OCI-LY1 (cell line): ENCODE results near the gene SLC25A13.

Experiments used
- H2AFZ ChIP-seq: fragments of 200-600 bp; sonication (generic), shearing (Covaris generic); 2 replicates; pipeline ENCODE4 v1.6.0; 2014; ENCODE audit warnings: antibody characterized with exemption, mild to moderate bottlenecking, low read length
- H3F3A ChIP-seq: fragments of 200-600 bp; sonication (generic), shearing (Covaris generic); 2 replicates; pipeline ENCODE4 v1.6.0; 2014; ENCODE audit warnings: mild to moderate bottlenecking, antibody characterized with exemption, low read length, moderate library complexity; ENCODE audit not compliant: insufficient read depth
- H3K27ac ChIP-seq: fragments of 200-600 bp; sonication (generic); 2 replicates; pipeline ENCODE4 v1.5.1; 2014; ENCODE audit warnings: low read length, mixed run types, mild to moderate bottlenecking, low read depth; ENCODE audit not compliant: poor library complexity, severe bottlenecking
- H3K27me3 ChIP-seq: fragments of 200-600 bp; sonication (generic); 2 replicates; pipeline ENCODE4 v1.6.0; 2014; ENCODE audit warnings: antibody characterized with exemption, mild to moderate bottlenecking, low read length, moderate library complexity; ENCODE audit not compliant: insufficient read depth
- H3K36me3 ChIP-seq: fragments of 200-600 bp; sonication (generic); 2 replicates; pipeline ENCODE4 v1.6.1; 2014; ENCODE audit warnings: mild to moderate bottlenecking, antibody characterized with exemption, low read length, moderate library complexity, mixed read lengths; ENCODE audit not compliant: insufficient read depth
- H3K4me1 ChIP-seq: fragments of 200-600 bp; sonication (generic); 2 replicates; pipeline ENCODE4 v1.5.1; 2014; ENCODE audit warnings: mild to moderate bottlenecking, low read length, moderate library complexity; ENCODE audit not compliant: insufficient read depth, severe bottlenecking
- H3K4me2 ChIP-seq: fragments of 200-600 bp; sonication (generic), shearing (Covaris generic); 2 replicates; pipeline ENCODE4 v1.6.1; 2014; ENCODE audit warnings: low read length
- H3K4me3 ChIP-seq: fragments of 200-600 bp; sonication (generic); 2 replicates; pipeline ENCODE4 v1.5.1; 2014; ENCODE audit warnings: low read length, low read depth, mild to moderate bottlenecking, mixed read lengths; ENCODE audit not compliant: poor library complexity, severe bottlenecking
- H3K79me2 ChIP-seq: fragments of 200-600 bp; shearing (Covaris generic); 2 replicates; pipeline ENCODE4 v1.6.1; 2016; ENCODE audit warnings: mixed run types, low read length, mixed read lengths; ENCODE audit not compliant: insufficient read depth
- H3K9ac ChIP-seq: fragments of 200-600 bp; sonication (generic), shearing (Covaris generic); 2 replicates; pipeline ENCODE4 v1.6.1; 2014; ENCODE audit warnings: mild to moderate bottlenecking, low read length, mixed read lengths
- H3K9me2 ChIP-seq: fragments of 200-600 bp; sonication (generic), shearing (Covaris generic); 2 replicates; pipeline ENCODE4 v1.6.1; 2014; ENCODE audit warnings: low read depth, mild to moderate bottlenecking, low read length, mixed read lengths
- H3K9me3 ChIP-seq: fragments of 200-600 bp; shearing (Covaris generic); 2 replicates; pipeline ENCODE4 v1.6.1; 2014; ENCODE audit warnings: low read length, mixed read lengths
- H4K20me1 ChIP-seq: fragments of 200-600 bp; sonication (generic), shearing (Covaris generic); 2 replicates; pipeline ENCODE4 v1.6.0; 2016; ENCODE audit warnings: mild to moderate bottlenecking, low read length; ENCODE audit not compliant: insufficient read depth
- CTCF ChIP-seq: fragments of 200-600 bp; sonication (generic), shearing (Covaris generic); IDR thresholded peaks from 2 replicates; pipeline ENCODE4 v1.5.1; 2017; ENCODE audit warnings: mild to moderate bottlenecking, antibody characterized with exemption, low read length, moderate library complexity, mixed read lengths
- EZH2 ChIP-seq: fragments of 200-600 bp; sonication (generic), shearing (Covaris generic); IDR thresholded peaks from 2 replicates; pipeline ENCODE4 v1.8.0; 2017; ENCODE audit warnings: borderline replicate concordance, mixed run types, mild to moderate bottlenecking, antibody characterized with exemption, low read length, moderate library complexity, mixed read lengths

SLC25A13 gene

GRCh38 chr7:96313940-96314339, 8.0 kb downstream of the SLC25A13 start:
- peaks cover 3% of the 10 kb centered on the region; the same call in 1 of the 2 replicates for H3K36me3 ChIP-seq
- H3K4me1 ChIP-seq, result no peaks in the 10 kb centered on the region
- no peak overlapping the region for H3K9ac ChIP-seq
- no peaks in the 10 kb centered on the region for H3K27me3 ChIP-seq
- H3K27ac ChIP-seq, result no peak overlapping the region
- no peaks in the 10 kb centered on the region for H4K20me1 ChIP-seq
- H2AFZ ChIP-seq, result no peak overlapping the region
- H3K79me2 ChIP-seq, result peaks cover 3% of the 10 kb centered on the region; the same call in 1 of the 2 replicates
- no peaks in the 10 kb centered on the region for H3F3A ChIP-seq
- TF ChIP-seq EZH2, result no peak
- no peak for TF ChIP-seq CTCF
- no peak overlapping the region for H3K4me3 ChIP-seq
- H3K9me2 ChIP-seq, result no peaks in the 10 kb centered on the region
- H3K9me3 ChIP-seq, result no peaks in the 10 kb centered on the region
- no peak overlapping the region for H3K4me2 ChIP-seq

- Histone ChIP-seq H3K79me2 (peaks cover 3% of the 10 kb centered on the region; the same call in 1 of the 2 replicates), H3F3A (no peaks in the 10 kb centered on the region), H3K4me2 (no peak overlapping the region), H3K4me1 (no peaks in the 10 kb centered on the region), H3K9me2 (no peaks in the 10 kb centered on the region), H3K27ac (no peak overlapping the region), H3K27me3 (no peaks in the 10 kb centered on the region), H4K20me1 (no peaks in the 10 kb centered on the region), H2AFZ (no peak overlapping the region), H3K4me3 (no peak overlapping the region), H3K36me3 (peaks cover 3% of the 10 kb centered on the region; the same call in 1 of the 2 replicates), H3K9ac (no peak overlapping the region), H3K9me3 (no peaks in the 10 kb centered on the region)
- TF ChIP-seq EZH2 (no peak), CTCF (no peak)
Measured at GRCh38 chr7:96312502-96312901, 9.4 kb downstream of the SLC25A13 start.

GRCh38 chr7:96311967-96312366, 9.9 kb downstream of the SLC25A13 start:
- H4K20me1 ChIP-seq, result no peaks in the 10 kb centered on the region
- no peaks in the 10 kb centered on the region for H3F3A ChIP-seq
- H3K4me3 ChIP-seq, result no peak overlapping the region
- no peaks in the 10 kb centered on the region for H3K9me2 ChIP-seq
- no peak overlapping the region for H3K27ac ChIP-seq
- H3K4me2 ChIP-seq, result no peak overlapping the region
- peaks cover 3% of the 10 kb centered on the region; the same call in 1 of the 2 replicates for H3K36me3 ChIP-seq
- no peak overlapping the region for H2AFZ ChIP-seq
- no peaks in the 10 kb centered on the region for H3K27me3 ChIP-seq
- TF ChIP-seq EZH2, result no peak
- TF ChIP-seq CTCF, result no peak
- no peaks in the 10 kb centered on the region for H3K9me3 ChIP-seq
- peaks cover 3% of the 10 kb centered on the region; the same call in 1 of the 2 replicates for H3K79me2 ChIP-seq
- no peak overlapping the region for H3K9ac ChIP-seq
- H3K4me1 ChIP-seq, result no peaks in the 10 kb centered on the region
